ENCODE data around the gene CLDN2. TPM values are rescaled to one million over a fixed set of nuclear protein-coding genes. Genes with fewer than 3 reads are reported as not detected.

Gene CLDN2
- total RNA-seq, 1 experiment from 2014 or later: not detected

GRCh38 chrX:106976416-106976815, 56.2 kb downstream of the CLDN2 start:
- intact Hi-C loops (cut with micrococcal nuclease; ENCODE audit: unreplicated experiment): no loop called here
- CTCF ChIA-PET: no interaction called here
- TF ChIP-seq CTCF (conservative IDR thresholded peaks at IDR 0.05; ENCODE audit: low read depth, low read length): no peak
- no peak for TF ChIP-seq EZH2 (IDR thresholded peaks at IDR 0.05; ENCODE audit: borderline replicate concordance, low read depth, low read length, poor library complexity, severe bottlenecking)
- H3K4me1 ChIP-seq (ENCODE audit: insufficient read depth, low read length, poor library complexity, severe bottlenecking): no peaks in the 10 kb centered on the region
- no peak for DNase-seq (ENCODE audit: low spot score)
- H3K36me3 ChIP-seq (ENCODE audit: insufficient read depth, low read length, poor library complexity, severe bottlenecking): no peaks in the 10 kb centered on the region
- H3K27me3 ChIP-seq (replicated peaks; ENCODE audit: insufficient read depth, low read depth, low read length, poor library complexity): peaks cover 3% of the 10 kb centered on the region
- no peak overlapping the region for H3K4me3 ChIP-seq (ENCODE audit: low read depth, low read length, poor library complexity, severe bottlenecking)
- no peaks in the 10 kb centered on the region for H3K9me3 ChIP-seq (ENCODE audit: low read depth, low read length, poor library complexity, severe bottlenecking)
- POLR2A ChIA-PET (ENCODE audit: low non-redundant PET): no interaction called here
- no peak overlapping the region for H3K27ac ChIP-seq (ENCODE audit: low read depth, low read length, poor library complexity, severe bottlenecking)
- no TSS peak for BruUV-seq (replicated peaks)

Other genes with a start within 250 kb of the CLDN2 start
- gene RNF128, start 193.7 kb upstream of the CLDN2 start, total RNA-seq (2021): not detected in 2 replicates
- gene TBC1D8B, start 117.7 kb upstream of the CLDN2 start, total RNA-seq (2021): 0.41 and 0.61 TPM in 2 replicates
- gene RIPPLY1, start 17.1 kb upstream of the CLDN2 start, total RNA-seq (2021): not detected in 2 replicates
- gene MORC4, start 79.8 kb downstream of the CLDN2 start, total RNA-seq (2021): 15.9 and 21.2 TPM in 2 replicates
- 17.7 and 19.0 TPM in 2 replicates for gene RBM41, start 198.4 kb downstream of the CLDN2 start, total RNA-seq (2021)

All from A673 (cell line).